GM23338 (cell line): ENCODE results near the gene SLC4A3. TPM values are rescaled to one million over a fixed set of nuclear protein-coding genes. Genes with fewer than 3 reads are reported as not detected.

Experiments
- ATAC-seq: fragments of 200-7000 bp; cut with Tn5 transposase; 3 replicates; pipeline ENCODE4 v1.9.1; 2020
- DNase-seq: peaks from one replicate; pipeline ENCODE4 v3.0.0-alpha.2; 2015; ENCODE audit warnings: low spot score
- H2AFZ ChIP-seq: fragments of 200-600 bp; sonication (generic); 2 replicates; pipeline ENCODE4 v1.8.0; 2016; ENCODE audit warnings: antibody characterized with exemption, mild to moderate bottlenecking, moderate library complexity
- H3F3A ChIP-seq: fragments of 200-600 bp; sonication (generic); replicated peaks from 2 replicates; pipeline ENCODE4 v1.8.0; 2017; ENCODE audit warnings: antibody characterized with exemption, mixed run types, low read depth
- H3K27ac ChIP-seq: fragments of 200-600 bp; sonication (generic); 2 replicates; pipeline ENCODE4 v1.6.1; 2016; ENCODE audit warnings: low read depth
- H3K27me3 ChIP-seq: fragments of 200-600 bp; sonication (generic); 2 replicates; pipeline ENCODE4 v1.8.0; 2016; ENCODE audit warnings: mild to moderate bottlenecking, mixed run types, moderate library complexity; ENCODE audit not compliant: insufficient read depth
- H3K36me3 ChIP-seq: fragments of 200-600 bp; sonication (generic); 2 replicates; pipeline ENCODE4 v1.8.0; 2016; ENCODE audit warnings: mild to moderate bottlenecking; ENCODE audit not compliant: insufficient read depth
- H3K4me1 ChIP-seq: fragments of 200-600 bp; sonication (generic); 2 replicates; pipeline ENCODE4 v1.8.0; 2016; ENCODE audit warnings: mild to moderate bottlenecking, moderate library complexity; ENCODE audit not compliant: insufficient read depth
- H3K4me2 ChIP-seq: fragments of 200-600 bp; sonication (generic); 2 replicates; pipeline ENCODE4 v1.7.1; 2017; ENCODE audit warnings: mixed run types
- H3K4me3 ChIP-seq: fragments of 200-600 bp; sonication (generic); 2 replicates; pipeline ENCODE4 v1.6.1; 2016; ENCODE audit warnings: mixed run types
- H3K79me2 ChIP-seq: fragments of 200-600 bp; sonication (generic); replicated peaks from 2 replicates; pipeline ENCODE4 v1.8.0; 2017; ENCODE audit warnings: mild to moderate bottlenecking; ENCODE audit not compliant: insufficient read depth
- H3K9me2 ChIP-seq: fragments of 200-600 bp; sonication (generic); 2 replicates; pipeline ENCODE4 v1.8.0; 2017; ENCODE audit not compliant: insufficient read depth
- H4K20me1 ChIP-seq: fragments of 200-600 bp; sonication (generic); replicated peaks from 2 replicates; pipeline ENCODE4 v1.8.0; 2017; ENCODE audit warnings: mild to moderate bottlenecking; ENCODE audit not compliant: insufficient read depth
- H3K27ac Mint-ChIP-seq: 2 replicates; pipeline ENCODE4 v1.8.0; 2020; ENCODE audit warnings: inconsistent platforms, mild to moderate bottlenecking, moderate library complexity, mixed read lengths
- H3K27me3 Mint-ChIP-seq: 3 replicates; pipeline ENCODE4 v1.8.0; 2022; ENCODE audit warnings: low read depth, mild to moderate bottlenecking, moderate library complexity, mixed read lengths, inconsistent platforms; ENCODE audit not compliant: insufficient read depth, poor library complexity
- H3K36me3 Mint-ChIP-seq: 3 replicates; pipeline ENCODE4 v1.8.0; 2021; ENCODE audit warnings: low read depth, mild to moderate bottlenecking, inconsistent platforms, moderate library complexity, mixed read lengths
- H3K4me1 Mint-ChIP-seq: 3 replicates; pipeline ENCODE4 v1.8.0; 2020; ENCODE audit warnings: mild to moderate bottlenecking, inconsistent platforms, mixed read lengths
- H3K4me3 Mint-ChIP-seq: 3 replicates; pipeline ENCODE4 v1.8.0; 2021; ENCODE audit warnings: moderate library complexity, mild to moderate bottlenecking, inconsistent platforms, mixed read lengths
- H3K9me3 Mint-ChIP-seq: 3 replicates; pipeline ENCODE4 v1.8.0; 2020; ENCODE audit warnings: moderate library complexity, mild to moderate bottlenecking, inconsistent platforms, mixed read lengths
- CREB1 ChIP-seq: fragments of 250-450 bp; sonication (Bioruptor Pico); IDR thresholded peaks from 2 replicates; pipeline ENCODE4 v1.5.0; 2020; ENCODE audit warnings: low read depth, mild to moderate bottlenecking, moderate library complexity
- CTCF ChIP-seq, 2 experiments: fragments of 200-600 bp in 1 of 2; sonication (generic) in 1 of 2; conservative IDR thresholded peaks; 2 replicates each; pipeline versions ENCODE4 v1.5.1 to v1.6.1; 2016 to 2017; ENCODE audit warnings: antibody characterized with exemption in 2 of 2, low read depth in 2 of 2, mild to moderate bottlenecking in 2 of 2, moderate library complexity in 1 of 2
- EZH2 ChIP-seq: fragments of 200-600 bp; sonication (generic); IDR thresholded peaks from one replicate; pipeline ENCODE4 v1.8.0; 2017; ENCODE audit warnings: antibody characterized with exemption, mild to moderate bottlenecking, low read depth; ENCODE audit not compliant: unreplicated experiment
- EZH2phosphoT487 ChIP-seq: fragments of 200-600 bp; sonication (generic); IDR thresholded peaks from one replicate; pipeline ENCODE4 v1.8.1; 2018; ENCODE audit warnings: antibody characterized with exemption; ENCODE audit not compliant: unreplicated experiment
- JUNB ChIP-seq: IDR thresholded peaks from one replicate; pipeline ENCODE4 v1.6.1; 2016; ENCODE audit warnings: antibody characterized with exemption; ENCODE audit not compliant: unreplicated experiment
- REST ChIP-seq: IDR thresholded peaks from one replicate; pipeline ENCODE4 v1.6.1; 2018; ENCODE audit warnings: antibody characterized with exemption; ENCODE audit not compliant: unreplicated experiment
- STAT1 ChIP-seq: IDR thresholded peaks from one replicate; pipeline ENCODE4 v1.6.1; 2016; ENCODE audit warnings: antibody characterized with exemption; ENCODE audit not compliant: unreplicated experiment
- ZNF462 ChIP-seq: fragments of 250-450 bp; sonication (Bioruptor Pico); IDR thresholded peaks from 2 replicates; pipeline ENCODE4 v1.5.0; 2020; ENCODE audit warnings: mild to moderate bottlenecking, moderate library complexity
- polyA plus RNA-seq: library from polyadenylated mRNA; unstranded; fragments of >200 nt; fragmentation: Nextera tagmentation; extraction: Ambion mirVana; gene quantifications from 2 replicates; pipeline ENCODE4 v1.2.1, GENCODE V29; 2016
- total RNA-seq: library from RNA; depleted of rRNA; stranded (reverse); fragments of >200 nt; shearing (Covaris generic); gene quantifications from 2 replicates; pipeline ENCODE4 v1.2.3, GENCODE V29; 2014

The SLC4A3 gene
- total and polyA plus RNA-seq, 2 experiments from 2014 or later: 3.6 to 6.8 TPM

GRCh38 chr2:219658874-219659273, 31.4 kb downstream of the SLC4A3 start (continued):
- TF ChIP-seq CTCF (conservative IDR thresholded peaks at IDR 0.05; ENCODE audit: low read depth in 2 of 2) (no peak), REST (no peak), EZH2 (no peak), CREB1 (no peak), JUNB (no peak)

- TF ChIP-seq EZH2 (no peak), ZNF462 (CRISPR knock-in tag) (no peak), REST (no peak), EZH2phosphoT487 (no peak), STAT1 (no peak)
- Mint-ChIP-seq H3K4me1 (peaks cover 15% of the 10 kb centered on the region), H3K27me3 (peaks cover 9% of the 10 kb centered on the region), H3K36me3 (peaks cover 16% of the 10 kb centered on the region), H3K4me3 (no peak overlapping the region), H3K9me3 (peaks cover 21% of the 10 kb centered on the region), H3K27ac (no peak overlapping the region)
- DNase-seq (no peak), ATAC-seq (no peak)
- Histone ChIP-seq H4K20me1 (no peaks in the 10 kb centered on the region), H3K27ac (peak overlapping the region; percentile 3; the same call in 1 of the 2 replicates), H3K4me3 (no peak overlapping the region), H3K9me2 (no peaks in the 10 kb centered on the region), H2AFZ (no peak overlapping the region), H3F3A (no peaks in the 10 kb centered on the region), H3K4me1 (no peaks in the 10 kb centered on the region), H3K4me2 (no peak overlapping the region), H3K79me2 (no peaks in the 10 kb centered on the region), H3K27me3 (no peaks in the 10 kb centered on the region), H3K36me3 (peaks cover 3% of the 10 kb centered on the region; the same call in 1 of the 2 replicates)
These were observed 33.9 kb downstream of the SLC4A3 start for GRCh38 chr2:219661197-219661954.
